Subcutaneous abdominal adipose tissue (tissue), 5 donors: ENCODE data around the gene ZFX.

Experiments used
- H3K27ac ChIP-seq: one replicate; pipeline ENCODE4 v1.7.0; 2013; ENCODE audit warnings: low read depth, mild to moderate bottlenecking, inconsistent platforms, low read length, moderate library complexity
- H3K27me3 ChIP-seq, 5 donors: one replicate each; pipeline ENCODE4 v1.7.0; 2013; ENCODE audit warnings: low read length in 5 of 5, inconsistent platforms in 1 of 5; ENCODE audit not compliant: control insufficient read depth in 5 of 5, insufficient read depth in 4 of 5
- H3K36me3 ChIP-seq, 5 donors: one replicate each; pipeline ENCODE4 v1.7.0; 2013; ENCODE audit warnings: low read length in 5 of 5; ENCODE audit not compliant: control insufficient read depth in 5 of 5, insufficient read depth in 5 of 5
- H3K4me1 ChIP-seq, 5 donors: one replicate each; pipeline ENCODE4 v1.7.0; 2013; ENCODE audit warnings: low read length in 5 of 5, mild to moderate bottlenecking in 3 of 5, moderate library complexity in 1 of 5; ENCODE audit not compliant: control insufficient read depth in 5 of 5, insufficient read depth in 5 of 5
- H3K4me3 ChIP-seq, 5 donors: one replicate each; pipeline ENCODE4 v1.7.0; 2013; ENCODE audit warnings: low read length in 5 of 5, low read depth in 1 of 5
- H3K9ac ChIP-seq, 5 donors: one replicate each; pipeline ENCODE4 v1.7.0; 2013; ENCODE audit warnings: low read length in 5 of 5, mild to moderate bottlenecking in 4 of 5, moderate library complexity in 3 of 5
- H3K9me3 ChIP-seq, 5 donors: one replicate each; pipeline ENCODE4 v1.7.0; 2013; ENCODE audit warnings: low read length in 5 of 5; ENCODE audit not compliant: control insufficient read depth in 5 of 5
- donor health status: healthy.
- donor health status: healthy.
- donor health status: healthy.
- donor health status: healthy.
- donor health status: healthy.

Gene ZFX

DNA sequence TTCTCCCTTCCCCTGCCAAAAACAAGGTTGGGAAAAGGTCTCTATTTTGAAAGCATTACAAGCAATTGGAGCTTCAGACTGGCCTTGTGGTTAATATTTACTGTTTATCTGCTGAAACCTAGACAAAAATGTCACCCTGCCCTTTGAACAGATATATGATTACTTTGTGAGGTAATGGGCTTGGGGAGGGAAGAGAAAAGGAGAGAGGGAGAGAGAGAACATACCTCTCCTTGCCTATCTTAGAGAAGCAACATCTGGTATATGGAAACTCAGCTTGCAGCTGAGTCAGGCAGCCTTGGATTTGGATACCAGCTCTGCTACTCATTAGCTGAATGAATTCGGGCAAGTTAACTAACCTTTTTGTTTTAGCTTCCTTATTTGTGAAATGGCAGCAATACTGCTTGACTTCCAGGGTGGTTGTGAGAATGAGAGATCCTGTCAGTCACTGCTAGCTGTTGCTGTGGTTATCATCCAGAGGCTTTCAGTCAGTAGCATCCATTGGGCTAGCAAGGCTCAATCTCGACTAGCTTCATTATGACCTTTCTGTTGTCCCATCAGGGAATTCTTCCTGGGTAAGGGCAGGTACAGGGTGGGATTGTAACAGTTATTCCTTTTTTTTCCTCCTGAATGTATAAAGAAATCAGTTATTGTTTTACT, 41.1 kb downstream of the ZFX start:
- Histone ChIP-seq H3K36me3 (peaks cover 0 to 15% (median 4%) of the 10 kb centered on the region in 5 donors), H3K4me3 (no peak overlapping the region), H3K9ac (peak overlapping the region in 2 of 5 donors; percentile 41 to 42), H3K27me3 (no peaks in the 10 kb centered on the region), H3K27ac (no peak overlapping the region), H3K4me1 (peaks cover 0 to 13% (median 8%) of the 10 kb centered on the region in 5 donors), H3K9me3 (no peaks in the 10 kb centered on the region)

DNA sequence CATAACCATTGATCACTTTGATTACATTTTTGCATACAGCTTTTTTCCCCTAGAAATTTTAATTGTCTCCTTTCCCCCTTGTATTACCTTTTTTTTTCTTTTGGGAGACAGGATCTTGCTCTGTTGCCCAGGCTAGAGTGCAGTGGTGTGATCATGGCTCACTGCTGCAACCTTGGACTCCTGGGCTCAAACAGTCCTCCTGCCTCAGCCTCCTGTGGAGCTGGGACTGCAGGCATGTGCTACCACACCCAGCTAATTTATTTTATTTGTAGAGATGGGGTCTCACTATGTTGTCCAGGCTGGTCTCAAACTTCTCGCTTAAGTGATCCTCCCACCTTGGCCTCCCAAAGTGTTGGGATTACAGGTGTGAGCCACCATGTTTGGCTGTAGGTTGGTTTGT, 47.0 kb downstream of the ZFX start:
- Histone ChIP-seq H3K9me3 (no peaks in the 10 kb centered on the region), H3K4me3 (no peak overlapping the region), H3K4me1 (peaks cover 0 to 12% (median 3%) of the 10 kb centered on the region in 5 donors), H3K27me3 (no peaks in the 10 kb centered on the region), H3K36me3 (peaks cover 0 to 7% (median 0%) of the 10 kb centered on the region in 5 donors), H3K9ac (no peak overlapping the region), H3K27ac (no peak overlapping the region)

DNA sequence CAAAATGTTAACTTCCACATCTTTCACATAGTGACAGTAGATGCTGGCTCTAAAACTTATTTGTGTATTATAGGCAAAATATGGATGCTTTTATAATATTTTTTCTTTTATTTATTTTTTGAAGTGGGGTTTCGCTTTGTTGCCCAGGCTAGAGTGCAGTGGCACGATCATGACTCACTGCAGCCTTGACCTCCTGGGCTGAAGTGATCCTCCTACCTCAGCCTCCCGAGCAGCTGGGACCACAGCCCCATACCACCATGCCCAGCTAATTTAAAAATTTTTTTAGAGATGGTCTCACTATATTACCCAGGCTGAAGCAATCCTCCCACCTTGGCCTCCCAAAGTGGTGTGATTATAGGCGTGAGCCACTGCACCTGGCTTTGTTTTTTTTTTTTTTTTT, 48.6 kb downstream of the ZFX start:
- H3K27ac ChIP-seq, result no peak overlapping the region
- no peak overlapping the region for H3K9ac ChIP-seq
- H3K9me3 ChIP-seq, result no peaks in the 10 kb centered on the region
- H3K36me3 ChIP-seq, result peaks cover 0 to 16% (median 4%) of the 10 kb centered on the region in 5 donors
- no peaks in the 10 kb centered on the region for H3K27me3 ChIP-seq
- peaks cover 0 to 28% (median 13%) of the 10 kb centered on the region in 5 donors for H3K4me1 ChIP-seq
- no peak overlapping the region for H3K4me3 ChIP-seq

DNA sequence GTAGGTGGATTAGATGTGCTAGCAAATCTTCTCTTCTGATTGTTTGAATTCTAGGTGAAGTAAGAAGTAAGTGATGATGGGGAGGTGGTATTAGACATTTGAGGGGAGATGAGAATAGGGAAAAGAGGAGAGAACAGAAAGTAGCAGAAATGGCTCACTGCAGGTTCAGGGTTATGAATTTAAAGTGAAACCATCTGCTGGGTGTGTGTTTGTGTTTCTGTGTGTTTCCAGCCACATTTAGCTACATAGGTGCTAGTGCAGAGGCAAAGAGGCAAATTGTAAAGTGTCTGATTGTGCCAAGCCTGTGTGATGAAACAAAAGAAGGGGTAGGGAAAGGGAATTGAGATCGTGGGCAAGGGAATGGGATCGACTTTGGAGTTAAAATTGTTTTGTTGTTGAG, 50.6 kb downstream of the ZFX start:
- no peaks in the 10 kb centered on the region for H3K9me3 ChIP-seq
- no peak overlapping the region for H3K27ac ChIP-seq
- peaks cover 0 to 20% (median 4%) of the 10 kb centered on the region in 5 donors for H3K36me3 ChIP-seq
- H3K27me3 ChIP-seq, result no peaks in the 10 kb centered on the region
- H3K4me3 ChIP-seq, result no peak overlapping the region
- peaks cover 0 to 38% (median 15%) of the 10 kb centered on the region in 5 donors for H3K4me1 ChIP-seq
- H3K9ac ChIP-seq, result no peak overlapping the region

DNA sequence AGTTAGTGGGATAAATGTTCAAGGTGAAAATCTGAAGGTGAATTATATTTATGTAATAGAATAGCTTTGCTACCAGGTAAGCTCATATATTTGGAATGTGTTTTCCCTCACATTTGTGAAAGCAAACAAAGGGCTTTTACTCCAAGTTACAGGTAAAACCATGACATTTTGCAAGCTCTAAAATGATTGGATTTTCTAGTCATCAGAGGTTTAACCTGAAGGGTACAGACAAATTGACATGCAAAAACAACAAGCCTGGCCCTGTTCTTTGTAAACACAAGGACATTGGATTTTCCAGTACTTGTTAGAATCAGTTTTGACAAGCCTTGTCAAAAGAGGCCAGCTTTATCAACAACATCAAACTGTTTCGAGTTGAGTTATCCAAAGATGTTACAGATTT, 51.7 kb downstream of the ZFX start:
- Histone ChIP-seq H3K4me3 (no peak overlapping the region), H3K36me3 (peaks cover 0 to 20% (median 4%) of the 10 kb centered on the region in 5 donors), H3K9me3 (no peaks in the 10 kb centered on the region), H3K9ac (no peak overlapping the region), H3K27me3 (no peaks in the 10 kb centered on the region), H3K27ac (peak overlapping the region; percentile 54), H3K4me1 (peaks cover 0 to 39% (median 15%) of the 10 kb centered on the region in 5 donors)

DNA sequence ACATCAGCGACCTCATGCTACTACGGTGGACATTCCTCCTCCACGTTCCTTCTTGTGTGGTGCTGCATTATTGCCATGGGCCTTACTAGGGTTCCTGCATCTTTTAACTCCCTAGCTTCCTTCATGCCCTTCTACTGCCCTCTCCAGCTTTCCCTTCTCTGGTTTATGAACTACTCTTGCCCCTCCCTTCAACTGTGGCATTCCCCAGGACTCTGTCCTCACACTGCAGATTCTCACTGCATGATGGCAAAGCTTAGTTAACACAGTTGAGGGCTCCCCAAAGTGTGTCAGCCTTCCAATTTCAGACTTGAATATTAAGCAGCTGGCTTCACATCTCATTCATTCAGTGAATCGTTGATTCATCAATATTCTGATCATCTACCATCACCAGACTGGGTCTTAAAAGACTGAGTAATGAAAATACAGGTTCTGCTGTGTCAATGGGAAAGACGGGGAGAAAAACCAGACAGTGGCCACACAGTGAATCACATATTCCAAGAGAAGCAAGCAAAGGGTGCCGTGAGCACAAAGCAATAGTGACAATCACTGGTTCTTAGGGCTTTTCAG, 53.0 kb downstream of the ZFX start:
- Histone ChIP-seq H3K9me3 (no peaks in the 10 kb centered on the region), H3K36me3 (peaks cover 0 to 16% (median 5%) of the 10 kb centered on the region in 5 donors), H3K4me3 (no peak overlapping the region), H3K9ac (no peak overlapping the region), H3K27me3 (no peaks in the 10 kb centered on the region), H3K4me1 (peaks cover 0 to 39% (median 15%) of the 10 kb centered on the region in 5 donors), H3K27ac (peak overlapping the region; percentile 54)

DNA sequence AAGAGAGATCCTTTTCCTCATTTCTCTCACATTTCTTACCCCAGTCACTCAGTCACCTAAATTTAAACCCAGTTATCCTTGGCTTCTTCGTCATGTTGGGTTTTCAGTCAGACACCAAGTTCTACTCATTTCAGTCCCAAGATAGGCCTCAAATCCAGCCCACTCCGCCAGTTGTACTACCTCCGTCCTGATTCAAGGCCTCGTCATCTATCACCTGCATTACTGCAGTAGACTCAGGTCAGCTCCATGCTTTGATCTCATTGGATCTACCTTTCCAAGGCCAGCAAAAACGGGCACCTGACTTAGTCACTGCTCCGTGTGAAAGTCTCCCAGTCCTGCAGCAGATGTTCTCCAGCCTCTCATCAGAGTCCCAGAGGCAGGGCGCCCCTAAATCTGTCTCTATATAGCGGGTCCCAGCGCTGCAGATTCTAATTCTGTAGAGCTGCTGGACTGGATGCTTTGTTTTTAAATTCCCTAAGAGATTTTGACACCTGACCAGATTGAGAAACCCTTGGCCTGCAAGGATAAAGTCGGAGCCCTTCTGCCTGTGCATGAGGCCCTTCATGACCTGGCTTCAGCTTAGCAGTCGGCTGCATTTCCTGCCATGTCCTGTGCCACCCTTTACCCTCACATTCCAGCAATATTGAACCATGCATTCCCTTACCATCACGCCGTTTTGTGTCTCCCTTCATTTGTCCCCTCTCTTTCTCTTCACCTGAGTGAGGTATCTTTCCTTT, 53.7 kb downstream of the ZFX start:
- no peaks in the 10 kb centered on the region for H3K27me3 ChIP-seq
- H3K4me1 ChIP-seq, result peaks cover 0 to 39% (median 15%) of the 10 kb centered on the region in 5 donors
- peak overlapping the region; percentile 54 for H3K27ac ChIP-seq
- H3K9ac ChIP-seq, result no peak overlapping the region
- H3K4me3 ChIP-seq, result no peak overlapping the region
- H3K36me3 ChIP-seq, result peaks cover 4 to 23% (median 12%) of the 10 kb centered on the region in 5 donors
- no peaks in the 10 kb centered on the region for H3K9me3 ChIP-seq

DNA sequence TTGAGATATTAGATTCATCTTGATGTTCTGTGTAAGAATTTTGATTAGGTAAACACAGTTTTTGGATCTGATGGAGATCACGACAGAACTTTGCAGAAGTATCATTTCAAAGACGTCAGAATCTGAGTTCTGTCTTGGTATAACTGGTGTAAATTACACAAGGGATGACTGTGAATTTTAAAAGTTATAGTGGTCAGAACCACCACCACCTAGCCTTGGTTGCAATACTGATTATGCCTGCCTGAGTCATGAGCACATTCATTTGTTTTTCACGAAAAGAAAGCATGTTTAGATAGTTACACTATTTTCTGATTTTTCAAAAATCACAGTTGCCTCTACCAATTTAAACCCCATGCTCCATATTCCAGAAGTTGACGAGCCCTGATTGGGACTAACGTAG, 54.8 kb downstream of the ZFX start:
- Histone ChIP-seq H3K27me3 (no peaks in the 10 kb centered on the region), H3K9me3 (no peaks in the 10 kb centered on the region), H3K9ac (no peak overlapping the region), H3K4me3 (no peak overlapping the region), H3K27ac (peak overlapping the region; percentile 39), H3K36me3 (peaks cover 12 to 33% (median 22%) of the 10 kb centered on the region in 5 donors), H3K4me1 (peaks cover 0 to 39% (median 15%) of the 10 kb centered on the region in 5 donors)

DNA sequence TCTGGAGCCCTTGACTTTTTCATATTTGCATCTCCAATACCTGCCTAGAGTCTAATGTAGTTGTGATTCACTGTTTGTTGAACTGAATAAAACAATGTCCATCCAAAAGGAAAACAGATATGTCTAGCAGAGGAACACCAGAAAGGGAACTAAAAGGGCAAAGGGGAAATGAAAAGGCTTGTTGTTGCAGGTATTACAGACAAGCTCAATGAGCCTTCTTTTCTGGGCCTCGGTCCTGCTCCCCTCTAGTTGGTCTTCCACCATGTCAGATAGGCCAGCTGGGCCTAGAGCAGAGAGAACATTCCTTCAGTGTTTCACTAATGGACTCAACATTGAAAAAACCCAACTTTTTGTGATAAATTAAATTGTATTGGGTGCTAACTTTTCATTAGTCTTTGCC, 55.4 kb downstream of the ZFX start:
- Histone ChIP-seq H3K9me3 (no peaks in the 10 kb centered on the region), H3K4me3 (no peak overlapping the region), H3K36me3 (peaks cover 18 to 39% (median 28%) of the 10 kb centered on the region in 5 donors), H3K27ac (peak overlapping the region; percentile 39), H3K9ac (no peak overlapping the region), H3K4me1 (peaks cover 0 to 37% (median 15%) of the 10 kb centered on the region in 5 donors), H3K27me3 (no peaks in the 10 kb centered on the region)

DNA sequence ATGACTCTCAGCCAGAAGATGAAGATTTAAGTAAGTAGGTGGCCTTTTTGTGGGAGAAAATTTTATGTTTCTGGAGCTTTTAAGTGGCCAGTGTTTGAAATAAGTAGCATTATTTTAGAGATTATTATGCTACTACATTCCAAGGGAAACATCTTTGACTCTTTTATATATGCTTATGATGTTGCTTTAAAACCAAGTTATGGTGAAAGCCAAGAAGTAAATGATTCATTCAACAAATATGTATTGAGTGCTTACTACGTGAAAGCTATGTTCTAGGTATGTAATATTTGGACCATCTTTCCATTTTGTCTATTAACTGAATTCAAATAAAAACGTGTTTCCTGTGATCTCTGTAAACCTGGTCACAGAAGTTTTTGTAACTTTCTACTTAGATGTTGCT, 58.3 kb downstream of the ZFX start:
- Histone ChIP-seq H3K4me3 (no peak overlapping the region), H3K36me3 (peaks cover 44 to 62% (median 48%) of the 10 kb centered on the region in 5 donors), H3K9ac (no peak overlapping the region), H3K9me3 (no peaks in the 10 kb centered on the region), H3K27me3 (no peaks in the 10 kb centered on the region), H3K4me1 (peaks cover 0 to 14% (median 5%) of the 10 kb centered on the region in 5 donors), H3K27ac (no peak overlapping the region)
